Stomach (tissue), 4 donors: ENCODE measurements around the gene TIGD3.

Source experiments
- CTCF ChIP-seq, 7 experiments: fragments of 450-650 bp in 4 of 7; fragments of 200-600 bp in 3 of 7; sonication (generic) in 3 of 7; IDR thresholded peaks; one replicate each; pipeline ENCODE4 v1.5.1; 2016 to 2019; ENCODE audit warnings: antibody characterized with exemption in 7 of 7, control low read depth in 2 of 7, mild to moderate bottlenecking in 1 of 7
- POLR2A ChIP-seq, 4 donors: fragments of 450-650 bp; IDR thresholded peaks; one replicate each; pipeline ENCODE4 v1.6.1; 2016; ENCODE audit warnings: antibody characterized with exemption in 4 of 4, control low read depth in 2 of 4, mild to moderate bottlenecking in 1 of 4, moderate library complexity in 1 of 4

DNA sequence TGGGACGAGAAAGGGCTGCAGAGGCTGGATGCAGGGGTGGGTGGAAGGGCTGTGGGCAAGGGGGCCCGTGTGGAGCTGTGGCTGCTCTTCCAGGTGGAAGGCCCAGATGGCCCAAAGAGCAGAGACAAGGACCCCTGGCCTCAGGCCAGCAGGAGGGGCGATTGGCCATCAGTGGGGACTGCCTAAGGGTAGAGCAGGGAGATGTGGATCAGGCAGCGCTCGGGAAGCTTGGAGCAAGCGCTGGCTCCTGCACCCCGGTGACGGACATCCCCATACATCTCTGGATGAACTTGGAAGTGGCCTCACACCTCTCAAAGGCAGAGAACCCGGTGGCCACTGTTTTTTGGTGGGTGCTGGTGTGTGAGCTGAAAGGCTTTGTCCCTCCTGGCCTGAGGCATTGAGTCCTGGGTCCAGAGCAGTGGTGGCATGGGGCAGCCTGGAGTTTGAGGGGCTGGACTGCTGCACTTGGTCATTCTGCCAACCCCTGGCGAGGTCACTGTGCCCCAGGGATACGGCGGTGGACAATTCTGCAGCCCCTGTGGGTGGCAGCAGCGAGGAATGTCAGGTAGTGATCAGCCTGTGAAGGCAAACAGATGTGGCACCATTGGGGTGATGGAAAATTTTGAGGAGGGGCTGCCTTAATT lies 37.8 kb downstream of the TIGD3 start:
- no peak for TF ChIP-seq POLR2A (IDR thresholded peaks at IDR 0.05)
- no peak for TF ChIP-seq CTCF (IDR thresholded peaks at IDR 0.05)
